HCT116 (cell line): Measurements from ENCODE around the gene CRYBB1. TPM values are rescaled to one million over a fixed set of nuclear protein-coding genes. Genes with fewer than 3 reads are reported as not detected.

ENCODE experiments used
- ATAC-seq: fragments of 200-7000 bp; cut with Tn5 transposase; 2 replicates; pipeline ENCODE4 v1.9.1; 2020; ENCODE audit warnings: mild to moderate bottlenecking, moderate library complexity
- BruUV-seq: library from RNA; stranded (reverse); fragments of 400-500 nt; replicated peaks from 2 replicates; lab custom pipeline; 2021; lab: Mats Ljungman, UMichigan
- CTCF ChIA-PET: fragments of 300-600 bp; sonication (Branson Sonifier 250); formaldehyde crosslinking; loops from one replicate; lab custom pipeline; 2021; ENCODE audit warnings: antibody characterized with exemption; lab: Charles Lee
- POLR2A ChIA-PET: fragments of 300-600, 350-600 bp; sonication (Branson Sonifier 250); formaldehyde crosslinking; loops from one replicate; lab custom pipeline; 2021; ENCODE audit warnings: antibody characterized with exemption; lab: Charles Lee
- RAD21 ChIA-PET, 2 experiments: fragments of 300-600 bp; sonication (Branson Sonifier 250); formaldehyde crosslinking; loops; one replicate each; lab custom pipeline; 2023; ENCODE audit warnings: low total read pairs in 2 of 2; ENCODE audit not compliant: uncharacterized antibody in 2 of 2, unreplicated experiment in 2 of 2, low non-redundant PET in 1 of 2; lab: Charles Lee
- DNase-seq: peaks from one replicate; pipeline ENCODE4 v3.0.0-alpha.2; 2010; ENCODE audit warnings: low read depth, low spot score
- H2AFZ ChIP-seq: fragments of 200-600 bp; shearing (Covaris generic), sonication (generic); 2 replicates; pipeline ENCODE4 v1.6.1; 2017; ENCODE audit warnings: low read depth, mixed run types, mixed read lengths, antibody characterized with exemption, low read length; ENCODE audit not compliant: poor library complexity, severe bottlenecking
- H3K27ac ChIP-seq: 2 replicates; pipeline ENCODE4 v1.5.1; 2012; ENCODE audit warnings: low read depth, low read length
- H3K27me3 ChIP-seq: fragments of 200-600 bp; sonication (generic); 2 replicates; pipeline ENCODE4 v1.6.1; 2016; ENCODE audit warnings: mixed run types, low read length, mixed read lengths; ENCODE audit not compliant: insufficient read depth
- H3K36me3 ChIP-seq, 2 experiments: fragments of 200-500 bp in 1 of 2; fragments of 200-600 bp in 1 of 2; sonication (Bioruptor generic) in 1 of 2; sonication (generic) in 1 of 2; 2 replicates each; pipeline versions ENCODE4 v1.5.1 to v1.6.1; 2014 to 2016; ENCODE audit warnings: low read length in 2 of 2, inconsistent platforms in 1 of 2, mixed read lengths in 1 of 2, mixed run types in 1 of 2; ENCODE audit not compliant: insufficient read depth in 2 of 2, control insufficient read depth in 1 of 2
- H3K4me1 ChIP-seq, 2 experiments: fragments of 200-600 bp in 1 of 2; sonication (generic) in 1 of 2; 2 replicates each; pipeline versions ENCODE4 v1.5.1 to v1.6.1; 2012 to 2017; ENCODE audit warnings: low read length in 2 of 2, inconsistent platforms in 1 of 2, mild to moderate bottlenecking in 1 of 2, mixed read lengths in 1 of 2, mixed run types in 1 of 2, moderate library complexity in 1 of 2; ENCODE audit not compliant: insufficient read depth in 2 of 2, control insufficient read depth in 1 of 2
- H3K4me2 ChIP-seq: fragments of 200-600 bp; sonication (generic); 2 replicates; pipeline ENCODE4 v1.6.1; 2017; ENCODE audit warnings: mixed run types, low read length, mixed read lengths
- H3K4me3 ChIP-seq, 2 experiments: fragments of 200-600 bp in 1 of 2; sonication (generic) in 1 of 2; replicated peaks in 1 of 2; 2 replicates each; pipeline ENCODE4 v1.5.1; 2011 to 2016; ENCODE audit warnings: low read length in 2 of 2, control low read depth in 1 of 2, low read depth in 1 of 2, mild to moderate bottlenecking in 1 of 2, mixed read lengths in 1 of 2, mixed run types in 1 of 2
- H3K79me2 ChIP-seq: fragments of 200-600 bp; sonication (generic); 2 replicates; pipeline ENCODE4 v1.6.1; 2017; ENCODE audit warnings: mild to moderate bottlenecking, mixed run types, low read length, moderate library complexity, mixed read lengths; ENCODE audit not compliant: insufficient read depth
- H3K9ac ChIP-seq: fragments of 200-600 bp; sonication (generic); 2 replicates; pipeline ENCODE4 v1.6.1; 2016; ENCODE audit warnings: low read length, mixed read lengths
- H3K9me2 ChIP-seq: fragments of 200-600 bp; sonication (generic), shearing (Covaris generic); 2 replicates; pipeline ENCODE4 v1.6.1; 2017; ENCODE audit warnings: mixed run types, mild to moderate bottlenecking, moderate library complexity; ENCODE audit not compliant: insufficient read depth
- H3K9me3 ChIP-seq, 2 experiments: fragments of 200-500 bp in 1 of 2; fragments of 200-600 bp in 1 of 2; sonication (Bioruptor generic) in 1 of 2; sonication (generic) in 1 of 2; 2 replicates each; pipeline ENCODE4 v1.6.1; 2014 to 2017; ENCODE audit warnings: low read length in 2 of 2, mixed read lengths in 2 of 2, inconsistent platforms in 1 of 2, low read depth in 1 of 2, mild to moderate bottlenecking in 1 of 2, mixed run types in 1 of 2, moderate library complexity in 1 of 2; ENCODE audit not compliant: control insufficient read depth in 1 of 2, insufficient read depth in 1 of 2
- H4K20me1 ChIP-seq: fragments of 200-600 bp; sonication (generic), shearing (Covaris generic); 2 replicates; pipeline ENCODE4 v1.6.1; 2017; ENCODE audit warnings: mixed run types, mild to moderate bottlenecking, moderate library complexity; ENCODE audit not compliant: insufficient read depth
- CBX3 ChIP-seq: IDR thresholded peaks from 2 replicates; pipeline ENCODE4 v1.6.1; 2012; ENCODE audit warnings: low read depth
- CEBPB ChIP-seq: IDR thresholded peaks from 2 replicates; pipeline ENCODE4 v1.6.1; 2012; ENCODE audit warnings: low read depth
- ELF1 ChIP-seq: IDR thresholded peaks from 2 replicates; pipeline ENCODE4 v1.6.1; 2012; ENCODE audit warnings: low read depth, borderline replicate concordance
- EZH2phosphoT487 ChIP-seq: fragments of 200-600 bp; IDR thresholded peaks from 2 replicates; pipeline ENCODE4 v1.6.1; 2018; ENCODE audit warnings: antibody characterized with exemption, borderline replicate concordance
- FOSL1 ChIP-seq: IDR thresholded peaks from 2 replicates; pipeline ENCODE4 v1.6.1; 2012; ENCODE audit warnings: low read depth
- MAX ChIP-seq: IDR thresholded peaks from 2 replicates; pipeline ENCODE4 v1.6.1; 2012
- POLR2AphosphoS5 ChIP-seq: IDR thresholded peaks from 2 replicates; pipeline ENCODE4 v1.6.1; 2011; ENCODE audit warnings: mild to moderate bottlenecking, low read depth, low read length, moderate library complexity
- SP1 ChIP-seq: IDR thresholded peaks from 2 replicates; pipeline ENCODE4 v1.6.1; 2012; ENCODE audit warnings: low read depth
- YY1 ChIP-seq: IDR thresholded peaks from 2 replicates; pipeline ENCODE4 v1.6.1; 2011; ENCODE audit warnings: low read length, low read depth, moderate library complexity, mild to moderate bottlenecking; ENCODE audit not compliant: insufficient replicate concordance; ENCODE audit errors: extremely low read depth
- ZFX ChIP-seq: fragments of 450-650 bp; IDR thresholded peaks from 2 replicates; pipeline ENCODE4 v1.6.1; 2017
- intact Hi-C: fragments of 100-400 bp; cut with micrococcal nuclease; formaldehyde crosslinking; loops from 2 replicates; pipeline ENCODE4 v1.10.0; 2022
- total RNA-seq: library from RNA; stranded (reverse); gene quantifications from one replicate; pipeline ENCODE4 v1.2.1, GENCODE V29; 2021; ENCODE audit not compliant: unreplicated experiment
- TF ChIP-seq, protein P1 (sequence below), 3 experiments: fragments of 200-600 bp in 1 of 3; sonication (generic) in 1 of 3; IDR thresholded peaks in 2 of 3; conservative IDR thresholded peaks in 1 of 3; 2 replicates each; pipeline ENCODE4 v1.5.1; 2012 to 2017; ENCODE audit warnings: low read depth in 2 of 3, low read length in 2 of 3, antibody characterized with exemption in 1 of 3, borderline replicate concordance in 1 of 3, control low read depth in 1 of 3, mild to moderate bottlenecking in 1 of 3, mixed read lengths in 1 of 3, mixed run types in 1 of 3, moderate library complexity in 1 of 3; ENCODE audit not compliant: insufficient read depth in 1 of 3

The CRYBB1 gene
- total RNA-seq, 1 experiment from 2014 or later, result not detected

DNA sequence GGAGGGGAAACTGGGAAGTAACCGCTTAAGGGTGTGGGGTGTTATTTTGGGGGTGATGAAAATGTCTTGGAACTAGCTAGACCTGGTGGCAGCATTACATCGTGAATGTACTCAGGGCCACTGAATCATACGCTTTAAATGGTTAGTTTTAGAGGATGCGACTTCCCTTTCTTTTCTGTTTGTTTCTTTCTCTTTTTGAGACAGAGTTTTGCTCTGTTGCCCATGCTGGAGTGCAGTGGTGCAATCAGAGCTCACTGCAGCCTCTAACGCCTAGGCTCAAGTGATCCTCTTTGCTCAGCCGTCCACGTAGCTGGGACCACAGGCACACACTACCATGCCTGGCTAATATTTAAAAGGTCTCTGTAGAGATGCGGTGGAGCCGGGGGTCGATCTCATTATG lies 34.0 kb upstream of the CRYBB1 start:
- H3K36me3 ChIP-seq, result no peaks in the 10 kb centered on the region
- no peak overlapping the region for H2AFZ ChIP-seq
- H3K4me2 ChIP-seq, result no peak overlapping the region
- H3K27me3 ChIP-seq, result peaks cover 4% of the 10 kb centered on the region; the same call in 1 of the 2 replicates
- ATAC-seq, result no peak
- H3K4me1 ChIP-seq, result no peaks in the 10 kb centered on the region
- no peaks in the 10 kb centered on the region for H3K9me3 ChIP-seq
- H3K9me2 ChIP-seq, result no peaks in the 10 kb centered on the region
- H3K27ac ChIP-seq, result no peak overlapping the region
- ChIA-PET RAD21 (no interaction called here), CTCF (no interaction called here), POLR2A (no interaction called here)
- H3K4me3 ChIP-seq, result no peak overlapping the region
- no TSS peak for BruUV-seq
- no peaks in the 10 kb centered on the region for H4K20me1 ChIP-seq
- no peak for DNase-seq
- intact Hi-C loops, result no loop called here
- no peaks in the 10 kb centered on the region for H3K79me2 ChIP-seq
- TF ChIP-seq ZFX, result no peak
- no peak for TF ChIP-seq YY1
- no peak for TF ChIP-seq FOSL1
- TF ChIP-seq, protein P1, sequence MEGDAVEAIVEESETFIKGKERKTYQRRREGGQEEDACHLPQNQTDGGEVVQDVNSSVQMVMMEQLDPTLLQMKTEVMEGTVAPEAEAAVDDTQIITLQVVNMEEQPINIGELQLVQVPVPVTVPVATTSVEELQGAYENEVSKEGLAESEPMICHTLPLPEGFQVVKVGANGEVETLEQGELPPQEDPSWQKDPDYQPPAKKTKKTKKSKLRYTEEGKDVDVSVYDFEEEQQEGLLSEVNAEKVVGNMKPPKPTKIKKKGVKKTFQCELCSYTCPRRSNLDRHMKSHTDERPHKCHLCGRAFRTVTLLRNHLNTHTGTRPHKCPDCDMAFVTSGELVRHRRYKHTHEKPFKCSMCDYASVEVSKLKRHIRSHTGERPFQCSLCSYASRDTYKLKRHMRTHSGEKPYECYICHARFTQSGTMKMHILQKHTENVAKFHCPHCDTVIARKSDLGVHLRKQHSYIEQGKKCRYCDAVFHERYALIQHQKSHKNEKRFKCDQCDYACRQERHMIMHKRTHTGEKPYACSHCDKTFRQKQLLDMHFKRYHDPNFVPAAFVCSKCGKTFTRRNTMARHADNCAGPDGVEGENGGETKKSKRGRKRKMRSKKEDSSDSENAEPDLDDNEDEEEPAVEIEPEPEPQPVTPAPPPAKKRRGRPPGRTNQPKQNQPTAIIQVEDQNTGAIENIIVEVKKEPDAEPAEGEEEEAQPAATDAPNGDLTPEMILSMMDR (IDR thresholded peaks at IDR 0.05 in 2 of 3, conservative IDR thresholded peaks at IDR 0.05 in 1 of 3; ENCODE audit: borderline replicate concordance in 1 of 3, insufficient read depth in 1 of 3, low read depth in 2 of 3, low read length in 2 of 3), result no peak
- H3K9ac ChIP-seq, result no peak overlapping the region

GRCh38 chr22:26650722-26651421 lies 33.0 kb upstream of the CRYBB1 start:
- TF ChIP-seq POLR2AphosphoS5 (no peak), MAX (no peak), CEBPB (no peak), EZH2phosphoT487 (no peak), CBX3 (no peak), ELF1 (no peak), SP1 (no peak), FOSL1 (no peak)
- Histone ChIP-seq H3K9me2 (no peaks in the 10 kb centered on the region), H3K79me2 (no peaks in the 10 kb centered on the region), H3K9ac (no peak overlapping the region), H3K27ac (no peak overlapping the region), H3K27me3 (peaks cover 9% of the 10 kb centered on the region; the same call in 1 of the 2 replicates), H2AFZ (no peak overlapping the region), H4K20me1 (no peaks in the 10 kb centered on the region), H3K4me1 (no peaks in the 10 kb centered on the region), H3K36me3 (no peaks in the 10 kb centered on the region), H3K9me3 (no peaks in the 10 kb centered on the region), H3K4me2 (no peak overlapping the region), H3K4me3 (no peak overlapping the region)
- ATAC-seq, result no peak
- BruUV-seq, result no TSS peak
- ChIA-PET CTCF (interaction anchor here (1.6 kb wide), 1 partner anchor 14 kb away, joined by 5 read pairs; no protein-coding TSS in a partner anchor), POLR2A (no interaction called here), RAD21 (no interaction called here)
- intact Hi-C loops, result no loop called here
- no peak for DNase-seq
